Stimulated activated naive CD4-positive, alpha-beta T cell (primary cell): ENCODE measurements around the gene ZNF593.

Experiments used
- DNase-seq, 6 experiments: peaks; one replicate each; lab custom pipeline; 2025; lab: John Stamatoyannopoulos, UW

ZNF593 gene

DNA sequence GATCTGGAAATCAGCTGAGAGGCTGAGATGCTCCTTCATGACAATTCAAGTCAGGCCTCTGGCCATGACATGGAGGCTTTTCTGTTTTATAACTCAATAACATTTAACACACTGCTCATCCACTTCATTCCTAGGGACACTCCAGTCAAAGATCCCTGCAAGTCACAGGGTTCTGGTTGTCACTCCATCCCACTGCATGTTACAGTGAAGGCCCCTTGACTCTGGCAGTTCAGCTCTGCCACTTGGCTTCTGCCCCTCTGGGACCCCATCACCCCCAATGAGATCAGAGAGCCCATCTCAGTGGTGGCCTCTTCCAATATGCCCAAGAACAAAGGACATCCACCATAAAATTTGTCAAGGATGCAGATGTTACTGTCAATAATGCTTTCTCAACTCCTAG lies 20.8 kb upstream of the ZNF593 start:
- no peak for DNase-seq

DNA sequence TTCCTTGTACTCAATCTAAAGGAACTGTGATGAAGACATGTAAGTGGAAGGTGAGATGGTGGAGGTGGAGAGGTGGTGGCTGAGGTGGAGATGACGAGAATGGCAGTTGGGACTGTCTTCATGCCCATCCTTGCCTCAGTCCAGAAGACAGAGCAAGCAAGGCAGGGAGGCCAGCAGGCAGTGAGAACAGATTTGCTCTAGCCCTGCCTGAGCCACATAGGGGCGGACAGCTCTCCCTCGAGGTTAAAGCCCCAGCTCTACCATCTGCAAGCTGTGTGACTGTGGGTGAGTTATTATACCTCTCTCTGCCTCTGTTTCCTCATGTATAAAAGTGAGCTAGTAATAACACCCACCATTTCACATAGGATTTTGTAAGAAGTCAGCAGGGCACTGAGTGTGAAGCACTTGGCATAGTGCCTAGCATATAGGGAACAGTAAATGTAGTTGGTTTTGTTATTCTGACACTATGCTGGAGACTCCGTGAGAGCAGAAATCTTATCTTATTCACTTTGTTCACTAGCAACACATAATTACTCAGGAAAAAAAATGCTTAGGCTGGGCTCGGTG lies 15.7 kb upstream of the ZNF593 start:
- no peak for DNase-seq

DNA sequence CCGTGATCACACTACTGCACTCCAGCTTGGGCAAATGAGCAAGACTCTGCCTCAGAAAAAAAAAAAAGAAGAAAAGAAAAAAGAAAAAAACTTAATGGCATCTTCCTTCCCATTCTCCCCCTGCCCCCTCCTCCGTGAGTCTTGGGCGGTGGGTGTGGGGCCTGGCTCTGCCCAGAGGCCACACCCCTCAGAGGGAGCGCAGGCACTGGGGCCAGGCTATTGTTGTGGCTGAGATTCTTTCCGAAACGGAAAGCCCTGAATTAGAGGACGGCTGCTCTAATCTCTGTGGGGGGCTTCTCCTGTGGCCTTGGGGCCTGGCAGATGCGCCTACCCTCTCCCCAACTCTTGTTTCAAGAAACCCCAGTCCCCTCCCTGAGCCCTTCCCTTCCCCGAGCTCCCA lies 15.0 kb upstream of the ZNF593 start:
- DNase-seq = no peak

DNA sequence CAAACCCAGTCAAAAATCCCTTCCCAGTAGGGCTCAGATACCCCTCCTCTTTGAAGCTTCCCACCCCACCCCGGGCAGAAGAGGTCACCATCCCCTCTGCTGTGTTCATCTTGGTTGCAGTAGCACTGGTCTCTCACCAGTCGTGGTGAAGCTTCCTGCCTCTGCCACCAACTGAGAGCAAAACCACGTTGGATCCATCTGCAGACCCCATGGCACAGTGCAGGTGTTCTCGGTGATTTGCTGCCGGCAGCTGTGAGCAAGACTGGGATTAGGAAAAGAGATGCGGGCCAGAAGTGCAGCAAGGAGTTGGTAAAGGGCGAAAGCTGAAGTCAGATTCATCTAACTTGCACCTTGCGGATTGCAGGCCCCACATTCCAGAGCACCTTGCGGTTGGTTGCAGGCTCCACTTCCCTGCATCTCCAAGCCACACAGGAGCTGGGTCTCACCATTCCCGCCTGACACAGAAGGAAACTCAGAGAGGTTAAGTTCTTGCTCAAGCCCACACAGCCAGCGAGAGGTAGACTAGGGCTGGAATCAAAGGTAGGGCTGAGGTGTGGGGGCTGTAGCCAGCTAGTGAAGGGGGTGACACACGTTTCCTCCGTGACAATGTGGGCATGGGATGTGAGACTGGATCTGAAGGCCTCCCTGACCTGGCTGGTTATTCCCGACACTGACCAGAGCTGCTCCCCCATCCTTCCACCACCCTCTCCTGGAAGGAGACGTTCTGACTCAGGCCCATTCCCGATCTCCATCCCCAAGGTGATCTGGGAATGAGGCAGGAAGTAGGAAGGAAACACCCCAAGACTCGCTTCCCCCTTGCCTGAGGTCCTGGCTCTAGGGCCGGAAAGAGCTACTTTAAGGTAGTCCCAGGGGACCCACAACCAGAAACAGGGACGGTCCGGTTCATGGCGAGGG lies 14.1 kb upstream of the ZNF593 start:
- no peak for DNase-seq

- DNase-seq = peak in 3 of 6 experiments; percentile 15 to 42 (median 18)
Observed at GRCh38 chr1:26156285-26157038, 13.2 kb upstream of the ZNF593 start.

- no peak for DNase-seq
Observed at GRCh38 chr1:26158271-26158907, 11.3 kb upstream of the ZNF593 start.

DNA sequence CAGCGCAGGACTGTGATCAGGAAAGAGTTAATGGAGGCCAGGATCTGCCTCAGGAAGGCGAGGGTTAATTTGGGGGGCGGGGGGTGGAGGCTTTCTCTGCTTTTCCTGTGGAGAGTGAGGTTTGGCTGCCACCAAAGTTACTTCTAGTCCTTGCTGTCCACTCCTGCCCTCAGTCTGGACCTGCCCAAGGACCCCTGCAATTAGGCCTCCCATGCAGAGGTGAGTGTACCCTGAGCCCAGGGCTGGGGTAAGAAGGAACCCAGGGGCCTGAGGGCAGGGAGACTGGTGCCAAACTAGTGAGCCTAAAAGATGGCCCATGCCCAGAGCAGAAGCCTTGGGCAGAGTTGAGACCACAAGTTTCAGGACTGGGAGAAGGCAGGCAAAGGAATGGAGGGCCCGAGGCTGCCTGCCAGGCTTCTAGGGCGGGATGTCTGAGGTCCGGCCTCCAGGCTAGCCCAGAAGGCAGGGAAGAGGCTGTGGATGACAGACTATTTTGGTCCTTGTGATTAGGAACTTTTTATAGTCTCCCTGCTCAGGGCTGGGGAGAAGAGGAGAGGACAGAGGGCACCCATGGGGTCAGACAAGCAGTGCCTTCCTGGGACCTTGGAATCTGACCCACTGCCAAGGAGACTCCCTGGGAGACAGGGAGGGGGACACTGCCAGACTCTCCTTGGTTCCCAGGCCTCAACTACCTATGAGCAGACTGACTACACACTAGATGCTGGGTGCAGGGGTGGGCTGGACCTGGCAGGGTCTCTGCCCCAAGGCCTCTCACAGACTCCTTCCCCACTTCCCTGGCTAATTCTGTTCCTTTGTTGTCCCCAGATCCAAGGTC lies 10.6 kb upstream of the ZNF593 start, which contains the start of gene FAM110D:
Gene FAM110D, plus strand, starts transcription at position 172 of the 835 bp plus-strand sequence. CDS start 2,213 bp downstream, outside the sequence.
- no peak for DNase-seq

- no peak for DNase-seq
Observed at GRCh38 chr1:26159743-26160039, 10.0 kb upstream of the ZNF593 start.

GRCh38 chr1:26160527-26161414 lies 8.9 kb upstream of the ZNF593 start:
- no peak for DNase-seq

GRCh38 chr1:26161415-26162219 lies 8.1 kb upstream of the ZNF593 start:
- DNase-seq = peak in 4 of 6 experiments; percentile 17 to 49 (median 31)

DNA sequence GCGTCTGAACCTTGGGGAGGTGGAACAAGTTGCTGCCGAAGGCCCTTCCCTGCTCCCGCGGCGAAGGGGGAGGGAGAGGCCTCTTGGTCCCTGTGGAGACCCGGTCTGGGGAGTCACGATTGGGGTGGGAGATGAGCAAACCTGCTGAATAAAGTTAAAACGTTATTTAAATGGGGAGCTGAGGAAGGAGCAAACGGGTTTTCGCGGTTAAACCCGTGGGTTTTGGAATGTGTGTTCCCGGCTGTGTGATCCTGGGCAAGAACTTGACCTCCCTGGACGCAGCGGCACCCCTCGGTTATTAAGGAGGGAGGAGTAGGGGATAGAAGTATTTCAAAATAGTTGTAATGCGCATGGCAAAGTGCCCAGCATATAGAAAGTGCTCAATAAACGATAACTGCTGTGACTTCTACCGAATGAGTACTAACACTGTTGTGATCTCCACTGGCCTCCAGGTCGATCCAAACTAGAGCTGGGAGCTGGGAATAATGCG lies 7.4 kb upstream of the ZNF593 start:
- no peak for DNase-seq

DNA sequence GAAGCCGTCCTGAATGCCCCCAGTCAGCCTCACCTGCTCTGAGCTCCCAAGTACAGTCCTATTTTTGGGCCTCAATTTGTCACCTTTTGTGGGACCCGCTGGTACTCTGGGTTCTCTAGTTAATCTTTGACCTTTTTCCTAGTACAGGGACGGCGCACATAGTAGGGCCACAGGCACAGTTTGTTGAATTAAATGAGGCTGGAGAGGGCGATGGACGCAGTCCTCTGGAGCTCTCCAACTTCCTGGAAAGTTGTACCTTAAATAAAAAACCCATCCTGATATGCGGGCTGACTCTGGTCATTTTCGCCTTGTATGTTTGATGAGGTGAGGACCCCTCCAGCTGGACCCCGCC lies 6.0 kb upstream of the ZNF593 start:
- DNase-seq = no peak

- DNase-seq = peak in 4 of 6 experiments; percentile 24 to 65 (median 50)
Observed at GRCh38 chr1:26164036-26164860, 5.5 kb upstream of the ZNF593 start.

- no peak for DNase-seq
Observed at GRCh38 chr1:26164861-26165842, 4.6 kb upstream of the ZNF593 start.

GRCh38 chr1:26166719-26167281 lies 2.9 kb upstream of the ZNF593 start:
- no peak for DNase-seq

GRCh38 chr1:26168410-26169197 lies 1.1 kb upstream of the ZNF593 start, which contains the start of gene C1orf232:
C1orf232 (minus strand) TSS chr1:26168963; CDS start chr1:26168499, 464 bp downstream.
- DNase-seq = no peak
